ENCODE data around the gene MTMR2. TPM values are rescaled to one million over a fixed set of nuclear protein-coding genes. Genes with fewer than 3 reads are reported as not detected.

MTMR2 gene
- total RNA-seq, 1 donor from 2014 or later: 68.0 TPM

DNA sequence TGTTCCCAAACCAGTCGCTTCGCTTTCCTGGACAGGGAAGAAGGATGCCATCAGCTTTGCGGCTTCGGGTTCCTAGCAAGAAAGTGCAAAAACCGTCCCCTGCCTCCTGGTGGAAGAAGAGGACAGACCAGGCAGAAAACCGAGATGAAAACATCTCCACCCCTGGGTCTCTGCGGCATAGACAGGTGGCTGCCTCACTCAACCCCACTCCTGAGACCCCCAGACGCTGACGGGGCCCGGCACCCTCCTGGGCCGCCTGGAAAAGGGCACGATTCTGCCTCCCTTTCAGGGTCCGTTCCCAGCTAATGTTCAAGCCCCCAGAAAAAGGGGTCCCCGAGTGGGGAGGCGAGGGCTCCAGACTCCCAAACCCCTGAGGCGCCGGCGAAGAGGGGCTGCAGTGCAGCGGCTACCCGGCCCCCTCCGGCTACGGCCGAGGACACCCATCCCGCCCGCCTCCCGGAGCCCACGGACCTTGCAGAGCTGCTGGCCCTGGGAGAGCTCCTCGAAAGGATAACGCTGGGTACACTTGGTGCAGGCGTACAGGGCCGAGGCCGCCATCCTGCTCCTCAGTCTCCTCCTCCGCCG is 134.9 kb downstream of the MTMR2 start:
- no peaks in the 10 kb centered on the region for H3K9me3 ChIP-seq (ENCODE audit: insufficient read depth, low read depth, low read length)
- H3K4me2 ChIP-seq (ENCODE audit: low read length): peak overlapping the region; percentile 96
- FAIRE-seq: no peak
- peaks cover 10% of the 10 kb centered on the region for H3K36me3 ChIP-seq (ENCODE audit: insufficient read depth, low read length)
- H3K4me1 Mint-ChIP-seq (ENCODE audit: low read depth, unreplicated experiment): peaks cover 18% of the 10 kb centered on the region
- peak overlapping the region; percentile 74 for H2AFZ ChIP-seq (ENCODE audit: low read depth, low read length)
- H3K4me1 ChIP-seq (ENCODE audit: insufficient read depth, low read length): peaks cover 13% of the 10 kb centered on the region
- H3K27ac Mint-ChIP-seq (ENCODE audit: unreplicated experiment): peak overlapping the region; percentile 73
- TF ChIP-seq EZH2 (IDR thresholded peaks at IDR 0.05; ENCODE audit: insufficient read depth, low read length) (no peak), CTCF (IDR thresholded peaks at IDR 0.05; ENCODE audit: insufficient read depth, low read depth, low read length) (peak; percentile 23)
- H3K27me3 Mint-ChIP-seq (ENCODE audit: low read depth, unreplicated experiment): no peaks in the 10 kb centered on the region
- no peaks in the 10 kb centered on the region for H3K36me3 Mint-ChIP-seq (ENCODE audit: low read depth, unreplicated experiment)
- no peaks in the 10 kb centered on the region for H3K27me3 ChIP-seq (ENCODE audit: insufficient read depth, low read length)
- peak overlapping the region; percentile 88 for H3K4me3 Mint-ChIP-seq (ENCODE audit: unreplicated experiment)
- no peaks in the 10 kb centered on the region for H3K9me3 Mint-ChIP-seq (ENCODE audit: unreplicated experiment)
- peak; percentile 36 for DNase-seq (ENCODE audit: low read depth)
- peaks cover 58% of the 10 kb centered on the region for H3K79me2 ChIP-seq (ENCODE audit: insufficient read depth, low read length)
- H3K9ac ChIP-seq (ENCODE audit: low read length): peak overlapping the region; percentile 95
- peak overlapping the region; percentile 99 for H3K27ac ChIP-seq (ENCODE audit: low read depth, low read length)
- H4K20me1 ChIP-seq (ENCODE audit: insufficient read depth, low read length): peaks cover 6% of the 10 kb centered on the region
- peak overlapping the region; percentile 96 for H3K4me3 ChIP-seq (ENCODE audit: insufficient read depth, low read depth, low read length)

Other genes starting within 250 kb of the MTMR2 start
- gene FAM76B, start 134.3 kb downstream of the MTMR2 start, total RNA-seq: 19.7 and 26.1 TPM in 2 replicates
- 23.4 and 23.5 TPM in 2 replicates for gene CEP57, start 133.6 kb downstream of the MTMR2 start, total RNA-seq